A549 (cell line): ENCODE results near the gene TBC1D24. TPM values are rescaled to one million over a fixed set of nuclear protein-coding genes. Genes with fewer than 3 reads are reported as not detected.

Experiments used
- ATAC-seq, 2 experiments: fragments of 200-7000 bp in 1 of 2; fragments of >200 bp in 1 of 2; cut with Nextera tagmentation in 1 of 2; cut with Tn5 transposase in 1 of 2; 3 replicates each; pipeline versions ENCODE4 v1.8.0 to v1.9.1; 2018 to 2020; ENCODE audit warnings: mild to moderate bottlenecking in 1 of 2, moderate library complexity in 1 of 2
- CTCF ChIA-PET: fragments of 300-600 bp; sonication (Branson Sonifier 250); formaldehyde crosslinking; extraction: SDS; loops from one replicate; lab custom pipeline; 2021; ENCODE audit warnings: antibody characterized with exemption, inconsistent platforms; lab: Yijun Ruan, JAX
- POLR2A ChIA-PET: fragments of 350-600 bp; formaldehyde crosslinking; extraction: SDS; loops from one replicate; lab custom pipeline; 2021; ENCODE audit warnings: antibody characterized with exemption, inconsistent platforms; lab: Yijun Ruan, JAX
- DNase-seq, 2 experiments: peaks; one replicate each; pipeline versions ENCODE4 v3.0.0 to v3.0.0-alpha.2; 2011 to 2016; ENCODE audit warnings: low read depth in 1 of 2, low spot score in 1 of 2
- FAIRE-seq: peaks from 2 replicates; lab custom pipeline; 2011; peaks lifted over from hg19 to GRCh38; lab: Jason Lieb, UNC
- H3K27ac ChIP-seq, 2 experiments: fragments of >200 bp; sonication (Bioruptor Twin); formaldehyde crosslinking; 3 replicates each; pipeline ENCODE4 v1.5.1; 2016 to 2017
- H3K4me1 ChIP-seq: fragments of >200 bp; sonication (Bioruptor Twin); formaldehyde crosslinking; 3 replicates; pipeline ENCODE4 v1.6.1; 2016
- H3K4me2 ChIP-seq: fragments of >200 bp; sonication (Bioruptor Twin); formaldehyde crosslinking; 3 replicates; pipeline ENCODE4 v1.6.1; 2016
- H3K4me3 ChIP-seq: fragments of >200 bp; sonication (Bioruptor Twin); formaldehyde crosslinking; 3 replicates; pipeline ENCODE4 v1.5.1; 2016
- H3K9me3 ChIP-seq: fragments of >200 bp; sonication (Bioruptor Twin); formaldehyde crosslinking; 3 replicates; pipeline ENCODE4 v1.6.1; 2016
- BCL3 ChIP-seq: fragments of >200 bp; sonication (Bioruptor Twin); formaldehyde crosslinking; IDR thresholded peaks from 3 replicates; pipeline ENCODE4 v1.6.1; 2016
- BHLHE40 ChIP-seq: IDR thresholded peaks from 2 replicates; pipeline ENCODE4 v1.6.1; 2012; ENCODE audit warnings: low read depth, low read length, inconsistent platforms
- CBX2 ChIP-seq: fragments of 200-600 bp; sonication (generic); IDR thresholded peaks from 2 replicates; pipeline ENCODE4 v1.6.1; 2016; ENCODE audit warnings: low read depth, mild to moderate bottlenecking, borderline replicate concordance
- CEBPB ChIP-seq, 2 experiments: fragments of >200 bp in 1 of 2; sonication (Bioruptor Twin) in 1 of 2; formaldehyde crosslinking in 1 of 2; IDR thresholded peaks; 2 replicates each; pipeline ENCODE4 v1.6.1; 2012 to 2016
- CTCF ChIP-seq: fragments of >200 bp; sonication (Bioruptor Twin); formaldehyde crosslinking; IDR thresholded peaks from 3 replicates; pipeline ENCODE4 v1.5.1; 2016
- E2F6 ChIP-seq: IDR thresholded peaks from 2 replicates; pipeline ENCODE4 v1.6.1; 2012; ENCODE audit warnings: low read depth, borderline replicate concordance
- EHF ChIP-seq: fragments of 250-450 bp; sonication (Bioruptor Pico); IDR thresholded peaks from 2 replicates; pipeline ENCODE4 v1.5.0; 2020; ENCODE audit warnings: mild to moderate bottlenecking
- EHMT2 ChIP-seq: fragments of 200-600 bp; sonication (generic); IDR thresholded peaks from 2 replicates; pipeline ENCODE4 v1.6.1; 2016; ENCODE audit warnings: antibody characterized with exemption, low read depth, mild to moderate bottlenecking, moderate library complexity
- ELK1 ChIP-seq: fragments of 150-350 bp; IDR thresholded peaks from 2 replicates; pipeline ENCODE4 v1.6.1; 2014; ENCODE audit warnings: low read depth, mild to moderate bottlenecking, low read length
- ESRRA ChIP-seq: fragments of 150-350 bp; IDR thresholded peaks from 2 replicates; pipeline ENCODE4 v1.6.1; 2014; ENCODE audit warnings: mild to moderate bottlenecking, low read length, borderline replicate concordance
- GATA3 ChIP-seq: IDR thresholded peaks from 2 replicates; pipeline ENCODE4 v1.6.1; 2012; ENCODE audit warnings: borderline replicate concordance
- HDAC2 ChIP-seq: fragments of 200-600 bp; sonication (generic); IDR thresholded peaks from 2 replicates; pipeline ENCODE4 v1.6.1; 2016
- HEYL ChIP-seq: fragments of 250-450 bp; sonication (Bioruptor Pico); IDR thresholded peaks from 2 replicates; pipeline ENCODE4 v1.8.0; 2021; ENCODE audit warnings: mild to moderate bottlenecking, moderate library complexity
- HMGXB4 ChIP-seq: fragments of 250-450 bp; sonication (Bioruptor Pico); IDR thresholded peaks from 2 replicates; pipeline ENCODE4 v1.5.0; 2021; ENCODE audit warnings: mild to moderate bottlenecking, moderate library complexity, borderline replicate concordance
- HOXA7 ChIP-seq: fragments of 250-450 bp; sonication (Bioruptor Pico); IDR thresholded peaks from 2 replicates; pipeline ENCODE4 v1.5.0; 2020; ENCODE audit warnings: mild to moderate bottlenecking, moderate library complexity
- KDM1A ChIP-seq: fragments of 200-600 bp; sonication (generic); IDR thresholded peaks from 2 replicates; pipeline ENCODE4 v1.6.1; 2016; ENCODE audit warnings: low read depth, mild to moderate bottlenecking
- KDM5A ChIP-seq: fragments of 200-600 bp; sonication (generic); IDR thresholded peaks from 2 replicates; pipeline ENCODE4 v1.6.1; 2016; ENCODE audit warnings: antibody characterized with exemption, mild to moderate bottlenecking
- MAFK ChIP-seq: fragments of 450-650 bp; IDR thresholded peaks from 2 replicates; pipeline ENCODE4 v1.6.1; 2014; ENCODE audit not compliant: partially characterized antibody
- MAX ChIP-seq: IDR thresholded peaks from 2 replicates; pipeline ENCODE4 v1.6.1; 2012
- MYC ChIP-seq: IDR thresholded peaks from 2 replicates; pipeline ENCODE4 v1.6.1; 2012; ENCODE audit warnings: mild to moderate bottlenecking, inconsistent platforms, low read length, improper control_type of control experiment, borderline replicate concordance
- NPAS2 ChIP-seq: fragments of 250-450 bp; sonication (Bioruptor Pico); IDR thresholded peaks from 2 replicates; pipeline ENCODE4 v1.8.0; 2022; ENCODE audit warnings: mild to moderate bottlenecking, moderate library complexity, borderline replicate concordance
- NR3C1 ChIP-seq: fragments of >200 bp; sonication (Bioruptor Twin); formaldehyde crosslinking; IDR thresholded peaks from 3 replicates; pipeline ENCODE4 v1.6.1; 2017
- PBX3 ChIP-seq: IDR thresholded peaks from 2 replicates; pipeline ENCODE4 v1.6.1; 2012
- PHF8 ChIP-seq: fragments of 200-600 bp; sonication (generic); IDR thresholded peaks from 2 replicates; pipeline ENCODE4 v1.6.1; 2016; ENCODE audit warnings: low read depth, mild to moderate bottlenecking, antibody characterized with exemption, moderate library complexity, borderline replicate concordance
- POLR2A ChIP-seq: IDR thresholded peaks from 2 replicates; pipeline ENCODE4 v1.6.1; 2012; ENCODE audit warnings: mild to moderate bottlenecking, low read length
- POLR2AphosphoS2 ChIP-seq: conservative IDR thresholded peaks from 2 replicates; pipeline ENCODE4 v1.6.1; 2012; ENCODE audit warnings: low read length, improper control_type of control experiment, inconsistent platforms
- RAD21 ChIP-seq, 2 experiments: fragments of >200 bp in 1 of 2; sonication (Bioruptor Twin) in 1 of 2; formaldehyde crosslinking in 1 of 2; IDR thresholded peaks in 1 of 2; conservative IDR thresholded peaks in 1 of 2; 2 replicates in 1 of 2; 3 replicates in 1 of 2; pipeline ENCODE4 v1.6.1; 2012 to 2018; ENCODE audit warnings: inconsistent platforms in 1 of 2
- RCOR1 ChIP-seq: fragments of 150-350 bp; IDR thresholded peaks from 2 replicates; pipeline ENCODE4 v1.6.1; 2014; ENCODE audit warnings: antibody characterized with exemption, low read length, low read depth
- RFX5 ChIP-seq: fragments of 450-650 bp; IDR thresholded peaks from 2 replicates; pipeline ENCODE4 v1.7.1; 2014; ENCODE audit warnings: antibody characterized with exemption, mild to moderate bottlenecking, moderate library complexity
- SMC3 ChIP-seq: fragments of >200 bp; sonication (Bioruptor Twin); formaldehyde crosslinking; IDR thresholded peaks from 3 replicates; pipeline ENCODE4 v1.6.1; 2018; ENCODE audit warnings: inconsistent platforms
- ZC3H11A ChIP-seq: fragments of 450-650 bp; IDR thresholded peaks from 2 replicates; pipeline ENCODE4 v1.6.1; 2014; ENCODE audit warnings: antibody characterized with exemption, mild to moderate bottlenecking
- ZFP36 ChIP-seq: fragments of 450-650 bp; IDR thresholded peaks from 2 replicates; pipeline ENCODE4 v1.6.1; 2014; ENCODE audit warnings: borderline replicate concordance; ENCODE audit not compliant: partially characterized antibody
- ZNF302 ChIP-seq: fragments of 250-450 bp; sonication (Bioruptor Pico); IDR thresholded peaks from 2 replicates; pipeline ENCODE4 v1.9.0; 2021; ENCODE audit warnings: inconsistent platforms, mild to moderate bottlenecking, moderate library complexity
- ZSCAN20 ChIP-seq: fragments of 250-450 bp; sonication (Bioruptor Pico); IDR thresholded peaks from 2 replicates; pipeline ENCODE4 v1.8.0; 2022; ENCODE audit warnings: mild to moderate bottlenecking, moderate library complexity
- WGBS: methylation state at CpG from one replicate; pipeline ENCODE4 v1.1.6; 2017; ENCODE audit errors: missing lambda C conversion rate; 5-methylcytosine and 5-hydroxymethylcytosine counted together
- polyA plus RNA-seq, 4 experiments: library from polyadenylated mRNA; depleted of rRNA in 3 of 4; stranded (reverse); fragments of >200 nt; fragmentation: RNase III in 1 of 4; extraction: RNeasy Plus Mini Kit Qiagen cat#74134 plus additional on column Dnase treatment in 1 of 4; gene quantifications; 2 replicates in 3 of 4; 3 replicates in 1 of 4; pipeline ENCODE4 v1.2.3, GENCODE V29; 2011 to 2017

Gene TBC1D24
- polyA plus RNA-seq, 2 of the 4 experiments (the other 2 are of a cell fraction): 4.2 to 7.3 TPM

- Histone ChIP-seq H3K4me2 (peak within 1 kb of the TSS; percentile 87), H3K4me3 (peak within 1 kb of the TSS; percentile 58), H3K4me1 (peaks cover 36% of the 10 kb centered on the region), H3K9me3 (no peaks in the 10 kb centered on the region), H3K27ac (peak within 1 kb of the TSS; percentile 71 to 96)
- no peak for FAIRE-seq
- WGBS: 7% methylated on average over 12 of the region's 83 CpGs
- peak; percentile 91 to 93 for DNase-seq
- ATAC-seq: peak; percentile 57 to 65
- ChIA-PET POLR2A (interaction anchor here (1.2 to 2.8 kb wide), 2 partner anchors 12 to 365 kb away, joined by 4 to 21 read pairs; partner anchors contain the start of genes CEMP1 and TRAF7), CTCF (interaction anchor here (0.5 to 3.6 kb wide), 4 partner anchors 10 to 214 kb away, joined by 3 to 13 read pairs (median 3); no protein-coding TSS in a partner anchor)
- TF ChIP-seq POLR2AphosphoS2 (0 out of 2 replicates have a peak, but pooled peaks have one; percentile 89), ZC3H11A (no peak), CTCF (no peak), ZNF302 (CRISPR knock-in tag) (no peak), NR3C1 (no peak), KDM5A (peak; percentile 64), ELK1 (no peak), MAX (peak; percentile 87), HMGXB4 (no peak), EHMT2 (no peak), HOXA7 (CRISPR knock-in tag) (no peak), EHF (CRISPR knock-in tag) (no peak), NPAS2 (CRISPR knock-in tag) (peak; percentile 93), ZFP36 (no peak), BCL3 (0 out of 3 replicates have a peak, but pooled peaks have one; percentile 27), HEYL (CRISPR knock-in tag) (no peak), HDAC2 (no peak), RCOR1 (no peak), KDM1A (no peak), RAD21 (conservative IDR thresholded peaks at IDR 0.05 in 1 of 2, IDR thresholded peaks at IDR 0.05 in 1 of 2) (no peak), PBX3 (peak; percentile 93), RFX5 (no peak), ESRRA (no peak), POLR2A (no peak), ZSCAN20 (no peak), BHLHE40 (peak; percentile 48), CBX2 (no peak), SMC3 (no peak), MAFK (no peak), GATA3 (peak; percentile 57), MYC (no peak), CEBPB (IDR thresholded peaks at IDR 0.05) (no peak), E2F6 (0 out of 2 replicates have a peak, but pooled peaks have one; percentile 31), PHF8 (no peak)
Measured at GRCh38 chr16:2520097-2520783, 45.3 kb downstream of the TBC1D24 start, which contains the start of gene AMDHD2. AMDHD2 (plus strand) TSS chr16:2520371; CDS start chr16:2520459, 88 bp downstream.
